ENCODE measurements around the gene SCYL3.
"Not testable (repeated sequence)": the region's sequence is repeated elsewhere in the genome, so short reads cannot be mapped to it uniquely, and the experiment has no call there.

Gene SCYL3

DNA sequence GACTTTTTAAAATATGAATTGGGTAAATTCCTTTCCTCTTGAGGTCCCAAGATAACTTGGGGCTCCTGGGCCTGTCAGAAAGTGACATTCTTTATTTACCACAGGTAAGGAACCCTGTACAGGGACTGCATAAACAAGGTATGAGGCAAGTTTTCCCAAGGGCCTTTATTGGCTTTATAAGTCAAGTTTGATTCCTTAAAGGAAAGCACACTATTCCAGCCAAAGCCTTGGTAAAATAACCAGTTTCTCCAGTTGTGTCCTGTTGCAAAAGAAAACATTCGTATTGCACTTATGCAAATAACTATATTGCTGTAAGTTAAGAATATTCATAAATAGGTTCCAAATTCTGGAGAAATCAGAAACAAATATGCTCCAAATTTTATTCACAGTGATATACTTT is 77.1 kb downstream of the SCYL3 start:
- no peak for DNase-seq (ENCODE audit: low read depth in 3 of 3)

DNA sequence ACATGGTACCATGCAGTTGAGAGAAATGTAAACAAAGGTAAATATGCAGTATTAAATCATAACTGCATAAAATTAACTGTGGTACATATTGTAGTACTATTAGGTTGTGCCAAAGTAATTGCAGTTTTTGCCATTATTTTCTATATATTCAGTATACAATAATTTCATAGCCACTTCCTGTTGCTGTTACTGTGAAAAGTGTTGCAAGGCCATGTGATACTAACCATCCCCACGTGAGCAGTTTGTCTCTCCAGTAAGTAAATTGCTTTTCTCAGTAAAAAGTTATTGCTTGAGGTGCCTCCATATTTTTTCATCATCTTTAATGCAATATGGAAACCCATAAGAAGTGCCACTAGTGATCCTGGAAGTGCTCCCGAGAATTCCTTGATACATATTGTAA is 79.4 kb downstream of the SCYL3 start:
- DNase-seq (ENCODE audit: low read depth in 3 of 3): no peak

- DNase-seq (ENCODE audit: low read depth in 3 of 3): no peak
These were observed 81.6 kb downstream of the SCYL3 start for GRCh38 chr1:169812131-169812530.

- DNase-seq (ENCODE audit: low read depth in 3 of 3): not testable (repeated sequence)
These were observed 82.2 kb downstream of the SCYL3 start for GRCh38 chr1:169811418-169812035.

- peak in 1 of 3 experiments; percentile 18 for DNase-seq (ENCODE audit: low read depth in 3 of 3)
These were observed 84.2 kb downstream of the SCYL3 start for GRCh38 chr1:169809370-169810095.

- DNase-seq (ENCODE audit: low read depth in 3 of 3): no peak
These were observed 88.8 kb downstream of the SCYL3 start for GRCh38 chr1:169804941-169805340.

DNA sequence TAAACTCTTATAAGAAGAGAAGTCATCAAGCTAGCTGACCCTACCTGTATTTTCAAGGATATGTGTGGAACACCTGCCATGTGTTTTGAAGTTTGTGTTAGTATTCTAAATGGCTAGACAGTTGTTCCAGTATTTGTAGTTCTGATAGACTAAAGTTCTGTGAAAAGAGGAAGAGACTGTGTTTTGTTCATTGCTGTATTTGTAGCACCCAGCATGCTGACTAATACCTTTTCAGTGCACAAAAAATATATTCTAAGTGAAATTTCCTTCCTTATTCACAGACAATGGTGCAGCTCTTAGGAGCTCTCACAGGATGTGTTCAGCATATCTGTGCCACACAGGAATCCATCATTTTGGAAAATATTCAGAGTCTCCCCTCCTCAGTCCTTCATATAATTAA is 90.8 kb downstream of the SCYL3 start:
- DNase-seq (ENCODE audit: low read depth in 3 of 3): no peak

All from stimulated activated CD4-positive, alpha-beta T cell treated with anti-CD3 and anti-CD28 coated beads, TNF-alpha, amount 100 ng/mL, for 4 hours (primary cell).